Measurements from ENCODE around the gene SLFN5. TPM values are rescaled to one million over a fixed set of nuclear protein-coding genes. Genes with fewer than 3 reads are reported as not detected.

SLFN5 gene
- total RNA-seq, 1 donor from 2014 or later = 90.5 TPM

DNA sequence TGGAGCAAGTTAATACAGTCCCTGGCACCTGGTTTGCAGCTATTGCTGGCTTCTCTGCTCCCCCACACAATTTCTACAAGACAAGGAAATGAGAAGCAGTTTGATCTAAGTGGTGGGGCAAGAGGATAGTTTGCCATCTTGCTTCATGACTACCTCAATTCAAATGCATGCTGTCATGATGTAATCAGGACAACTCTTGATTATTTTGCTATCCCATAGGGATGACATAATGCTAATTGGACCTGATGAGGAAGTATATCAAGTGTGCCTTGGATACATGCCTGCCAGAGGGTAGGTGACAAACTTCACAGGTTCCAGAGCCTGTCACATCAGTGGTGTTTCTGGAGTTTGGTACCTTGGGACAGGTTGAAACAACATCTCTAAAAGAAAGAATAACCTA lies 40.9 kb downstream of the SLFN5 start:
- Mint-ChIP-seq H3K4me1 (ENCODE audit: low read depth) (no peaks in the 10 kb centered on the region), H3K27me3 (ENCODE audit: low read depth) (no peaks in the 10 kb centered on the region), H3K4me3 (ENCODE audit: unreplicated experiment) (no peak overlapping the region), H3K27ac (ENCODE audit: unreplicated experiment) (no peak overlapping the region), H3K36me3 (ENCODE audit: low read depth) (peaks cover 3% of the 10 kb centered on the region), H3K9me3 (ENCODE audit: low read depth) (peaks cover 15% of the 10 kb centered on the region)
- TF ChIP-seq, protein P1, sequence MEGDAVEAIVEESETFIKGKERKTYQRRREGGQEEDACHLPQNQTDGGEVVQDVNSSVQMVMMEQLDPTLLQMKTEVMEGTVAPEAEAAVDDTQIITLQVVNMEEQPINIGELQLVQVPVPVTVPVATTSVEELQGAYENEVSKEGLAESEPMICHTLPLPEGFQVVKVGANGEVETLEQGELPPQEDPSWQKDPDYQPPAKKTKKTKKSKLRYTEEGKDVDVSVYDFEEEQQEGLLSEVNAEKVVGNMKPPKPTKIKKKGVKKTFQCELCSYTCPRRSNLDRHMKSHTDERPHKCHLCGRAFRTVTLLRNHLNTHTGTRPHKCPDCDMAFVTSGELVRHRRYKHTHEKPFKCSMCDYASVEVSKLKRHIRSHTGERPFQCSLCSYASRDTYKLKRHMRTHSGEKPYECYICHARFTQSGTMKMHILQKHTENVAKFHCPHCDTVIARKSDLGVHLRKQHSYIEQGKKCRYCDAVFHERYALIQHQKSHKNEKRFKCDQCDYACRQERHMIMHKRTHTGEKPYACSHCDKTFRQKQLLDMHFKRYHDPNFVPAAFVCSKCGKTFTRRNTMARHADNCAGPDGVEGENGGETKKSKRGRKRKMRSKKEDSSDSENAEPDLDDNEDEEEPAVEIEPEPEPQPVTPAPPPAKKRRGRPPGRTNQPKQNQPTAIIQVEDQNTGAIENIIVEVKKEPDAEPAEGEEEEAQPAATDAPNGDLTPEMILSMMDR (IDR thresholded peaks at IDR 0.05) = no peak
- no peak for DNase-seq (ENCODE audit: low spot score)

DNA sequence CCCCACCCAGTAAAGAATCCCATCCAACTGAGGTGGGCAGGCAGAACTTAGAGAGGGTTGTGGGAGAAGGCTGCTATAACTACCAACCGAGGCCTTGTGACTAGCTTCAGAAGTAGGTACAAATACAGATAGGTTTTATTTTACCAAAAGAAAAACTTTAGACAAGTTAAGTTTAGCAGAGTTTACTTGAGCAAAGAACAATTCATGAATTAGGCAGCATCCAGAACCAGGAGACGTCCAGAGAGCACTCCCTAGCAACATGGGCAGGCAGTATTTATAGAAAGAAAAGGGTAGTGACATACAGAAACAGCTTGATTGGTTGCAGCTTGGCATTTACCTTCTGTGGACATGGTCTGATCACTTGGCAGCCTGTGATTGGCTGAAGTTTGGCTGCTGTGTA lies 42.1 kb downstream of the SLFN5 start:
- Mint-ChIP-seq H3K9me3 (ENCODE audit: low read depth) (peaks cover 23% of the 10 kb centered on the region), H3K36me3 (ENCODE audit: low read depth) (no peaks in the 10 kb centered on the region), H3K27ac (ENCODE audit: unreplicated experiment) (no peak overlapping the region), H3K4me1 (ENCODE audit: low read depth) (no peaks in the 10 kb centered on the region), H3K4me3 (ENCODE audit: unreplicated experiment) (no peak overlapping the region), H3K27me3 (ENCODE audit: low read depth) (no peaks in the 10 kb centered on the region)
- TF ChIP-seq, protein P1 (IDR thresholded peaks at IDR 0.05) = no peak
- no peak for DNase-seq (ENCODE audit: low spot score)

DNA sequence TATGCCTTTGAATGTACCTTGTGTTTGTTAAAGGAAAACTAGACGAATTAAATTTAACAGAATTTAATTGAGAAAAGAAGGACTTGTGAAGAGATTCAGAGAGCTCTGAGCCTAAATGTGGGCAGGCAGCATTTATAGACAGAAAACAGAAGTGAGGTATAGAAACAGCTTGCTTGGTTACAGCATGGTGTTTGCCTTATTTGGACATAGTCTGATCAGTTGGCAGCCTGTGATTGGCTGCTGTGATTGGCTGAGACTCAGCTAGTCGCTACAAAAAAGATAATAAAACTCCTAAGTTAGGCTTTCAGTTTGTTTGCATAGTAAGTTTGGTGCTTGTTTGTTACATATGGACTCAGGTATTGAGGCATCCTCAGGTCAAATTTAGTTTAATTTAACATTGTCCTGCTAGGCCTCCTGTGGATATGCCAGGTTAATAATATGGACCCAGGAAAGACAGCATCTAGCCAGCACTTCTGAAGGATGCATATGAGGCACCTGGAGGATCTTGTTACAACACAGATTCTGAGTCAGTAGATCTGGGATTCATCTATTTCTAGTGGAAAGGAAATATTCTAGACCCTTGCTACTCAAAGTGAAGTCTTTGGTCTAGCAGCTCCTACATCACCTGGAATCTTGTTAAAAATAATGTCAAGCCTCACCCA lies 43.4 kb downstream of the SLFN5 start:
- no peaks in the 10 kb centered on the region for H3K4me1 Mint-ChIP-seq (ENCODE audit: low read depth)
- H3K27ac Mint-ChIP-seq (ENCODE audit: unreplicated experiment) = no peak overlapping the region
- TF ChIP-seq, protein P1 (IDR thresholded peaks at IDR 0.05) = no peak
- H3K4me3 Mint-ChIP-seq (ENCODE audit: unreplicated experiment) = no peak overlapping the region
- no peaks in the 10 kb centered on the region for H3K27me3 Mint-ChIP-seq (ENCODE audit: low read depth)
- H3K9me3 Mint-ChIP-seq (ENCODE audit: low read depth) = peaks cover 23% of the 10 kb centered on the region
- H3K36me3 Mint-ChIP-seq (ENCODE audit: low read depth) = no peaks in the 10 kb centered on the region
- no peak for DNase-seq (ENCODE audit: low spot score)

DNA sequence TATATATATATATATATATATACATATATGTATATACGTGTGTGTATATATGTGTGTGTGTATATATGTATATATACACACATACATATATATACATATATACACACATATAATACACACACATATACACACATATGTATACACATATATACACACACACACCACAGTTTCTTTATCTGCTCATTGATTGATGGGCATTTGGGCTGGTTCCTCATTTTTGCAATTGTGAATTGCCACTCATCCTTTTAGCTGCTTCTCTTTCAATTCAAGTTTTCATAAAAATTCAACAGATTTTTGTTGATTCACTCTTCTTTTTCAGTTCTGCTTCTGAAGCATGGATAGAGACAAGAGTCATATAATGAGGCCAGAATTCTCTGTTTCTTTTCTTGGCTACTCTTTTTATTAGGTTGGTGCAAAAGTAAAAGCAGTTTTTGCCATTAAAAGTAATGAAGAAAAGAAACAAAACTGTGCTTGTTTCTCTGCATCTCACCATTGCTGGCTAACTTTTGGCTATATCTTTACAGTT lies 44.5 kb downstream of the SLFN5 start:
- H3K36me3 Mint-ChIP-seq (ENCODE audit: low read depth) = no peaks in the 10 kb centered on the region
- H3K9me3 Mint-ChIP-seq (ENCODE audit: low read depth) = peaks cover 23% of the 10 kb centered on the region
- no peak overlapping the region for H3K27ac Mint-ChIP-seq (ENCODE audit: unreplicated experiment)
- DNase-seq (ENCODE audit: low spot score) = no peak
- TF ChIP-seq, protein P1 (IDR thresholded peaks at IDR 0.05) = no peak
- H3K4me3 Mint-ChIP-seq (ENCODE audit: unreplicated experiment) = no peak overlapping the region
- no peaks in the 10 kb centered on the region for H3K27me3 Mint-ChIP-seq (ENCODE audit: low read depth)
- no peaks in the 10 kb centered on the region for H3K4me1 Mint-ChIP-seq (ENCODE audit: low read depth)

DNA sequence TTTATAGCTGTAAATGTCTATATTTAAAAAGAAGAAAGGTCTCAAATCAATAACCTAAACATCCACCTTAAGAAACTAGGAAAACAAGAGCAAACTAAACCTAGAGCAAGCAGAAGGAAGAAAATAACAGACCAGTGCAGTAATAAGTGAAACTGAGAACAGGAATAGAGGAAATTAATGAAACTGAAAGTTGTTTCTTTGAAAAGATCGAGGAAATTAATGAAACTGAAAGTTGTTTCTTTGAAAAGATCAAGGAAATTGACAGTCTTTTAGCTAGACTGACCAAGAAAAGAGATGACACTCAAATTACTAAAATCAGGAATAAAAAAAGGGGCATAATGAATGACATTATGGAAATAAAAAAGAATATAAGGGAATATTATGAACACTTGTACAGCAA lies 46.4 kb downstream of the SLFN5 start:
- no peaks in the 10 kb centered on the region for H3K4me1 Mint-ChIP-seq (ENCODE audit: low read depth)
- TF ChIP-seq, protein P1 (IDR thresholded peaks at IDR 0.05) = no peak
- DNase-seq (ENCODE audit: low spot score) = no peak
- no peaks in the 10 kb centered on the region for H3K36me3 Mint-ChIP-seq (ENCODE audit: low read depth)
- no peak overlapping the region for H3K4me3 Mint-ChIP-seq (ENCODE audit: unreplicated experiment)
- no peak overlapping the region for H3K27ac Mint-ChIP-seq (ENCODE audit: unreplicated experiment)
- H3K27me3 Mint-ChIP-seq (ENCODE audit: low read depth) = no peaks in the 10 kb centered on the region
- peaks cover 22% of the 10 kb centered on the region for H3K9me3 Mint-ChIP-seq (ENCODE audit: low read depth)
